NCI-H2171 treated with DMSO at 0.1 percent for 48 hours (cell line): ENCODE results near the gene CXorf66.
A peak's percentile ranks its signal among the peaks of the same experiment; 100 is the strongest.
"Not testable (repeated sequence)": the region's sequence is repeated elsewhere in the genome, so short reads cannot be mapped to it uniquely, and the experiment has no call there.

Experiments used
- DNase-seq: peaks from one replicate; lab custom pipeline; 2025; lab: John Stamatoyannopoulos, UW

CXorf66 gene

GRCh38 chrX:139965421-139965820 is at the start of gene CXorf66:
Gene CXorf66 (minus strand): TSS chrX:139965521. CDS start chrX:139965496, 25 bp downstream.
- no peak for DNase-seq

- no peak for DNase-seq
These were observed 17.5 kb upstream of the CXorf66 start for GRCh38 chrX:139982856-139983255.

- DNase-seq = no peak
These were observed 9.2 kb upstream of the CXorf66 start for GRCh38 chrX:139974471-139974870.

GRCh38 chrX:139972629-139973624 is 7.6 kb upstream of the CXorf66 start:
- DNase-seq = no peak

- no peak for DNase-seq
These were observed 6.8 kb upstream of the CXorf66 start for GRCh38 chrX:139972113-139972512.

GRCh38 chrX:139971394-139971749 is 6.1 kb upstream of the CXorf66 start:
- no peak for DNase-seq

GRCh38 chrX:139969286-139969685 is 4.0 kb upstream of the CXorf66 start:
- DNase-seq = no peak

- DNase-seq = no peak
These were observed 2.4 kb upstream of the CXorf66 start for GRCh38 chrX:139967750-139968149.

- DNase-seq = no peak
These were observed 2.0 kb upstream of the CXorf66 start for GRCh38 chrX:139967300-139967699.

GRCh38 chrX:139966159-139966558 is 838 bp upstream of the CXorf66 start:
- DNase-seq = not testable (repeated sequence)

GRCh38 chrX:139961091-139961490 is 4.2 kb downstream of the CXorf66 start:
- not testable (repeated sequence) for DNase-seq

- DNase-seq = no peak
These were observed 15.6 kb downstream of the CXorf66 start for GRCh38 chrX:139949703-139950102.

- DNase-seq = no peak
These were observed 20.2 kb downstream of the CXorf66 start for GRCh38 chrX:139945075-139945474.

- DNase-seq = no peak
These were observed 29.1 kb downstream of the CXorf66 start for GRCh38 chrX:139936259-139936658.

- no peak for DNase-seq
These were observed 31.4 kb downstream of the CXorf66 start for GRCh38 chrX:139933904-139934303.

GRCh38 chrX:139932901-139933796 is 32.2 kb downstream of the CXorf66 start, which contains the start of gene ATP11C:
Gene ATP11C (minus strand): TSS chrX:139933053. CDS start chrX:139932042, 1,011 bp downstream.
- peak; percentile 67 for DNase-seq

- peak; percentile 4 for DNase-seq
These were observed 33.0 kb downstream of the CXorf66 start for GRCh38 chrX:139932073-139932900.

- no peak for DNase-seq
These were observed 33.7 kb downstream of the CXorf66 start for GRCh38 chrX:139931646-139932072.

- DNase-seq = peak; percentile 33
These were observed 34.2 kb downstream of the CXorf66 start for GRCh38 chrX:139930916-139931645.

- DNase-seq = no peak
These were observed 34.9 kb downstream of the CXorf66 start for GRCh38 chrX:139930401-139930800.

- DNase-seq = no peak
These were observed 35.4 kb downstream of the CXorf66 start for GRCh38 chrX:139929876-139930275.
